ENCODE results near the gene LIPK.

DNA sequence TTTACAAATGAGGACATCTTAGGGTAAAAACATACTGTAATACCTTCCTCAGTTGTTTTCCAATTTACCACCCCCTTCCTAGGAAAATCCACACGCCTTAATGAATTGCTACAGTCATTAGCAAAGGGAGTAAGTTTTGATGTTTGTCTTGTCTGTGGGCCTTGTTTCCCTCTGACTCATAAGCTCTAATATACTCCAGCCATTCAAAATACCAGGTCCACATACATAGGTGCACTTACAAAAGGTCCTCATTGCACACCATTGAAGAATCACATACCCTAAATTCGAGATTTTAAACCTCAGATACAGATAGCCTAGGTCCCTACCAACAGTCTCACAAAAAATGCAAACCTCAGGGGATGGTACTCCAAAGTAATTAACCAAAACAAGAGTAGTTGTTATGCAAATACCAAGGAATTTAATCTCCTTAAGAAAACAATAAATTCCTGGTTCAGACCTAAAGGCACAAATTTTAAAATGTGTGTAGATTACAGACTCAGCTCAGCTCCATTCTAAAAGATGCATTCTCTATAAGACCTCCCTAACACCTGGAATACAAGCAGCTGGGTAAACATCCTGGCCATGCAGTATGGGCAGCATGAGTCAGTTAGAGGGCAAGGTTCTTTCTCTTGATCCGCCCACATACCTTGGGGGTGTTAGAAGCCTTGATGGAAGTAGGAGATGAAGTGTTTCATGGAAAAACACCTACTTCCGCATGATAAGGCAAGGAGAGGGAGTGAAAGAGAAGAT lies 3.0 kb upstream of the LIPK start:
- TF ChIP-seq, protein P1, sequence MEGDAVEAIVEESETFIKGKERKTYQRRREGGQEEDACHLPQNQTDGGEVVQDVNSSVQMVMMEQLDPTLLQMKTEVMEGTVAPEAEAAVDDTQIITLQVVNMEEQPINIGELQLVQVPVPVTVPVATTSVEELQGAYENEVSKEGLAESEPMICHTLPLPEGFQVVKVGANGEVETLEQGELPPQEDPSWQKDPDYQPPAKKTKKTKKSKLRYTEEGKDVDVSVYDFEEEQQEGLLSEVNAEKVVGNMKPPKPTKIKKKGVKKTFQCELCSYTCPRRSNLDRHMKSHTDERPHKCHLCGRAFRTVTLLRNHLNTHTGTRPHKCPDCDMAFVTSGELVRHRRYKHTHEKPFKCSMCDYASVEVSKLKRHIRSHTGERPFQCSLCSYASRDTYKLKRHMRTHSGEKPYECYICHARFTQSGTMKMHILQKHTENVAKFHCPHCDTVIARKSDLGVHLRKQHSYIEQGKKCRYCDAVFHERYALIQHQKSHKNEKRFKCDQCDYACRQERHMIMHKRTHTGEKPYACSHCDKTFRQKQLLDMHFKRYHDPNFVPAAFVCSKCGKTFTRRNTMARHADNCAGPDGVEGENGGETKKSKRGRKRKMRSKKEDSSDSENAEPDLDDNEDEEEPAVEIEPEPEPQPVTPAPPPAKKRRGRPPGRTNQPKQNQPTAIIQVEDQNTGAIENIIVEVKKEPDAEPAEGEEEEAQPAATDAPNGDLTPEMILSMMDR (IDR thresholded peaks at IDR 0.05), result no peak
- TF ChIP-seq POLR2A (IDR thresholded peaks at IDR 0.05), result no peak

Measured in esophagus squamous epithelium (tissue), 4 donors.